A673 (cell line): ENCODE results near the gene CMIP.

Experiments
- EZH2 ChIP-seq: fragments of 200-600 bp; sonication (generic); IDR thresholded peaks from 2 replicates; pipeline ENCODE4 v1.6.1; 2017; ENCODE audit warnings: borderline replicate concordance, low read depth, mild to moderate bottlenecking, mixed read lengths, antibody characterized with exemption, low read length; ENCODE audit not compliant: poor library complexity, severe bottlenecking
- TF ChIP-seq, protein P1 (sequence below): fragments of 300-800, 200-600 bp; sonication (generic); conservative IDR thresholded peaks from 2 replicates; pipeline ENCODE4 v1.5.1; 2017; ENCODE audit warnings: low read depth, mild to moderate bottlenecking, antibody characterized with exemption, low read length, moderate library complexity, mixed read lengths

DNA sequence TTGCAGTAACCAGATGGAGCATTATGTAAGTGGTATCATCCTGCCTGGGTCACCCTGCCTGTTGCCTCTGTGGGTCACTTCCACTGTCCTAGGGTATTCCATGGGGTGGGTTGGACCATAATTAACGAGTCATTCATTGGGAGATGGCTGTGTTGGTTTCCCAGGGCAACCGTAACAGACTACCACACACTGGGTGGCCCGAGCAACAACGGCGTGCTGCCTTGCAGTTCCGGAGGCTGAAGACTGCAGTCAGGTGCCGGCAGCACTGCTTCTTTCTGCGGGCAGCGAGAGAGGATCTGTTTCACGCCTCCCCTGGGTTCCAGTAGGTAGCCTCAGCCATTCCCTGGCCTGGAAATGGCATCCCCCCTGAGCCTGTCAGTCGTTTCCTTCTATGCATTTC is 28.9 kb upstream of the CMIP start:
- TF ChIP-seq, protein P1, sequence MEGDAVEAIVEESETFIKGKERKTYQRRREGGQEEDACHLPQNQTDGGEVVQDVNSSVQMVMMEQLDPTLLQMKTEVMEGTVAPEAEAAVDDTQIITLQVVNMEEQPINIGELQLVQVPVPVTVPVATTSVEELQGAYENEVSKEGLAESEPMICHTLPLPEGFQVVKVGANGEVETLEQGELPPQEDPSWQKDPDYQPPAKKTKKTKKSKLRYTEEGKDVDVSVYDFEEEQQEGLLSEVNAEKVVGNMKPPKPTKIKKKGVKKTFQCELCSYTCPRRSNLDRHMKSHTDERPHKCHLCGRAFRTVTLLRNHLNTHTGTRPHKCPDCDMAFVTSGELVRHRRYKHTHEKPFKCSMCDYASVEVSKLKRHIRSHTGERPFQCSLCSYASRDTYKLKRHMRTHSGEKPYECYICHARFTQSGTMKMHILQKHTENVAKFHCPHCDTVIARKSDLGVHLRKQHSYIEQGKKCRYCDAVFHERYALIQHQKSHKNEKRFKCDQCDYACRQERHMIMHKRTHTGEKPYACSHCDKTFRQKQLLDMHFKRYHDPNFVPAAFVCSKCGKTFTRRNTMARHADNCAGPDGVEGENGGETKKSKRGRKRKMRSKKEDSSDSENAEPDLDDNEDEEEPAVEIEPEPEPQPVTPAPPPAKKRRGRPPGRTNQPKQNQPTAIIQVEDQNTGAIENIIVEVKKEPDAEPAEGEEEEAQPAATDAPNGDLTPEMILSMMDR, result no peak
- TF ChIP-seq EZH2, result no peak
